ENCODE measurements around the gene CBFB. TPM values are rescaled to one million over a fixed set of nuclear protein-coding genes. Genes with fewer than 3 reads are reported as not detected.

CBFB gene
- polyA plus RNA-seq, 1 donor (not counting 4 experiments of a cell fraction or from before 2014, with no cell fraction given), result 39.7 TPM

DNA sequence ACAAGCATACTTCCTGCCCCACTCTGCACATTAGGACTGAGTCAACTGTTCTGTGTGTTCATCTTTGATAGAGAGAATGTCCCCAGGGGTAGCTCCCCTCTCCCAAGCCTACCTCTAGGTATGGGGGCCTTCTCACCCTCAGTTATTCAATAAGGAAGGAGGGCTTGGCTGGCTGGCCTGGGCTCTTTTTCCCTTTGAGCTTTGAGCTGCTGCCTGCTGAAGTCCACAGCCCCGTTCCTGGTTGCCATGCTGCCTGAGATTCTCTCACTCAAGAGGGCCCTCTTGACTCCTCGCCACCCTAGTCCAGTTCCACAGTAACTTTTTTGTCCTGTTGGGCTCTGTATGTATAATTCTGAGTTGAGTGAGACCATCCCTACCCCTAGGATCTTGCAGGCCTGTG is 116.8 kb downstream of the CBFB start:
- Histone ChIP-seq H3K27me3 (ENCODE audit: control insufficient read depth, extremely low read depth, insufficient read depth, low read length) (no peaks in the 10 kb centered on the region), H3K79me2 (ENCODE audit: control insufficient read depth, insufficient read depth, low read length) (no peaks in the 10 kb centered on the region), H4K20me1 (ENCODE audit: control insufficient read depth, extremely low read depth, insufficient read depth, low read length) (no peaks in the 10 kb centered on the region), H3K9me1 (ENCODE audit: control insufficient read depth, extremely low read depth, insufficient read depth, low read length) (no peaks in the 10 kb centered on the region), H3K36me3 (ENCODE audit: control insufficient read depth in 2 of 2, extremely low read depth in 1 of 2, insufficient read depth in 2 of 2, low read length in 2 of 2) (peaks cover 42 to 59% of the 10 kb centered on the region in 2 experiments), H3K9ac (ENCODE audit: control insufficient read depth, extremely low read depth, insufficient read depth, low read length) (no peak overlapping the region), H3K9me3 (ENCODE audit: control insufficient read depth, low read depth, low read length) (no peaks in the 10 kb centered on the region), H2AFZ (ENCODE audit: control insufficient read depth, low read length) (no peak overlapping the region), H3K4me2 (ENCODE audit: control insufficient read depth, extremely low read depth, insufficient read depth, low read depth, low read length) (no peak overlapping the region), H3K4me3 (ENCODE audit: control insufficient read depth in 2 of 3, extremely low read depth in 1 of 3, insufficient read depth in 2 of 3, low read depth in 1 of 3, low read length in 3 of 3) (no peak overlapping the region), H3K27ac (ENCODE audit: control insufficient read depth, insufficient read depth, low read length) (no peak overlapping the region), H3K4me1 (ENCODE audit: control insufficient read depth, extremely low read depth, insufficient read depth, low read length) (peaks cover 12% of the 10 kb centered on the region)
- DNase-seq (ENCODE audit: low read depth, low spot score) (no peak), FAIRE-seq (no peak)
- dilution Hi-C loops (cut with MboI; ENCODE audit: extremely low pct_ligation_motif_present, low sequenced_read_pairs), result no loop called here
- TF ChIP-seq, protein P1, sequence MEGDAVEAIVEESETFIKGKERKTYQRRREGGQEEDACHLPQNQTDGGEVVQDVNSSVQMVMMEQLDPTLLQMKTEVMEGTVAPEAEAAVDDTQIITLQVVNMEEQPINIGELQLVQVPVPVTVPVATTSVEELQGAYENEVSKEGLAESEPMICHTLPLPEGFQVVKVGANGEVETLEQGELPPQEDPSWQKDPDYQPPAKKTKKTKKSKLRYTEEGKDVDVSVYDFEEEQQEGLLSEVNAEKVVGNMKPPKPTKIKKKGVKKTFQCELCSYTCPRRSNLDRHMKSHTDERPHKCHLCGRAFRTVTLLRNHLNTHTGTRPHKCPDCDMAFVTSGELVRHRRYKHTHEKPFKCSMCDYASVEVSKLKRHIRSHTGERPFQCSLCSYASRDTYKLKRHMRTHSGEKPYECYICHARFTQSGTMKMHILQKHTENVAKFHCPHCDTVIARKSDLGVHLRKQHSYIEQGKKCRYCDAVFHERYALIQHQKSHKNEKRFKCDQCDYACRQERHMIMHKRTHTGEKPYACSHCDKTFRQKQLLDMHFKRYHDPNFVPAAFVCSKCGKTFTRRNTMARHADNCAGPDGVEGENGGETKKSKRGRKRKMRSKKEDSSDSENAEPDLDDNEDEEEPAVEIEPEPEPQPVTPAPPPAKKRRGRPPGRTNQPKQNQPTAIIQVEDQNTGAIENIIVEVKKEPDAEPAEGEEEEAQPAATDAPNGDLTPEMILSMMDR (optimal IDR thresholded peaks at IDR 0.05 in 1 of 3, IDR thresholded peaks at IDR 0.05 in 1 of 3, conservative IDR thresholded peaks at IDR 0.05 in 1 of 3; ENCODE audit: extremely low read depth in 1 of 3, insufficient read depth in 2 of 3, low read length in 3 of 3), result no peak
- no peak for TF ChIP-seq EZH2 (IDR thresholded peaks at IDR 0.05; ENCODE audit: low read length)

DNA sequence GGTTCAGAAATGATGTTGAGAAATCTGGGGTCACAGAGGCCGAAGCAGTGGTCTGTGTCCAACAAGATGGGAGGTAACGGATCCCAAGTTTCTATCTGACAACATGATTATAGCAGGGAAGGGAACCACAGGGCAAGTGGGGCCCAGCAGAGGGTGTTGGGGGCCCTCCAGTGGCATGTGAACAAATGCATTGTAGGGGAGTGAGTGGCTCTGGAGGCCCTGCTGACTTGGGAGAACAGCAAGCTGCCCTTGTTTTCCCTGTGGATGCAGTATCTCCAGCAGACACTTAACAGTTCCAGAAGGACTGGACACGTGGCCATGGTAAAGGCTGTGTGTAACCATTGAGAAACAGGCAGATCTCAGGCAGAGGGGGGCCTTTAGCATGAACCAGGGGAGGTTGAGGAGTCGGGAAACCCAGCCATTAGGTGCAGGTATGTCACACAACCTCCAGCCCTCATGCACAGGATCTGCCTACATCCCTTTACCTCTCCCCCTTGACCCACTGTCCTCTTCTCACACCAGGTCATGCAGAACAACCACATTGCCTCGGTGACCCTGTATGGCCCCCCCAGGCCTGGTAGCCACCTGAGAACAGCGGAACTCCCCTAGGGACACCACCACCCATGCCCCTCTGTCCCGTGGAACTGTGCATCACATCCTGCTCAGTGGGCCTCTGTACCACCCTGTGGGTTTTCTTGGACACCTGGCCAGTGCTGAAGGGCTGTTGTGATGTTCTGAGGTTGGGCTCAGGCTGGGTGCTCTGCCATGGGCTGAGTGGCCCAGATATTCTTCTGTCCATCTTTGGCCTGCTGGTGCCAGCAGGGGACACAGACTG is 117.8 kb downstream of the CBFB start:
- no peaks in the 10 kb centered on the region for H4K20me1 ChIP-seq (ENCODE audit: control insufficient read depth, extremely low read depth, insufficient read depth, low read length)

More for the DNA sequence above, 117.8 kb downstream of the CBFB start:
- Histone ChIP-seq H3K9me1 (ENCODE audit: control insufficient read depth, extremely low read depth, insufficient read depth, low read length) (no peaks in the 10 kb centered on the region), H3K9me3 (ENCODE audit: control insufficient read depth, low read depth, low read length) (no peaks in the 10 kb centered on the region), H3K79me2 (ENCODE audit: control insufficient read depth, insufficient read depth, low read length) (no peaks in the 10 kb centered on the region), H3K9ac (ENCODE audit: control insufficient read depth, extremely low read depth, insufficient read depth, low read length) (no peak overlapping the region), H3K4me1 (ENCODE audit: control insufficient read depth, extremely low read depth, insufficient read depth, low read length) (peaks cover 14% of the 10 kb centered on the region), H3K27ac (ENCODE audit: control insufficient read depth, insufficient read depth, low read length) (peak overlapping the region; percentile 9), H2AFZ (ENCODE audit: control insufficient read depth, low read length) (no peak overlapping the region), H3K27me3 (ENCODE audit: control insufficient read depth, extremely low read depth, insufficient read depth, low read length) (no peaks in the 10 kb centered on the region), H3K36me3 (ENCODE audit: control insufficient read depth in 2 of 2, extremely low read depth in 1 of 2, insufficient read depth in 2 of 2, low read length in 2 of 2) (peaks cover 42 to 52% of the 10 kb centered on the region in 2 experiments), H3K4me2 (ENCODE audit: control insufficient read depth, extremely low read depth, insufficient read depth, low read depth, low read length) (no peak overlapping the region), H3K4me3 (ENCODE audit: control insufficient read depth in 2 of 3, extremely low read depth in 1 of 3, insufficient read depth in 2 of 3, low read depth in 1 of 3, low read length in 3 of 3) (no peak overlapping the region)
- dilution Hi-C loops (cut with MboI; ENCODE audit: extremely low pct_ligation_motif_present, low sequenced_read_pairs), result no loop called here
- no peak for DNase-seq (ENCODE audit: low read depth, low spot score)
- TF ChIP-seq, protein P1 (optimal IDR thresholded peaks at IDR 0.05 in 1 of 3, IDR thresholded peaks at IDR 0.05 in 1 of 3, conservative IDR thresholded peaks at IDR 0.05 in 1 of 3; ENCODE audit: extremely low read depth in 1 of 3, insufficient read depth in 2 of 3, low read length in 3 of 3), result no peak
- no peak for TF ChIP-seq EZH2 (IDR thresholded peaks at IDR 0.05; ENCODE audit: low read length)
- no peak for FAIRE-seq
